ENCODE data around the gene PTPRD. TPM values are rescaled to one million over a fixed set of nuclear protein-coding genes. Genes with fewer than 3 reads are reported as not detected.

PTPRD gene
- total and polyA plus RNA-seq, 9 of the 15 experiments (the other 6 are each of a cell fraction or from before 2014, with no cell fraction given): 0.11 TPM; not detected in 8

GRCh38 chr9:9921805-9922204, 691.0 kb downstream of the PTPRD start:
- no peaks in the 10 kb centered on the region for H3K27me3 ChIP-seq (ENCODE audit: control insufficient read depth in 2 of 2, insufficient read depth in 2 of 2, low read length in 2 of 2)
- H2AFZ ChIP-seq (ENCODE audit: low read depth, low read length): no peak overlapping the region
- H3K79me2 ChIP-seq (ENCODE audit: control insufficient read depth, insufficient read depth, low read length): no peaks in the 10 kb centered on the region
- ATAC-seq (no peak), DNase-seq (ENCODE audit: extremely low read depth in 1 of 4, low spot score in 3 of 4) (no peak), FAIRE-seq (no peak)
- 0% methylated on average over 2 of the region's 2 CpGs for WGBS (ENCODE audit: insufficient coverage, low coverage, missing lambda C conversion rate)
- H3K4me3 ChIP-seq: no peak overlapping the region
- in situ Hi-C loops (cut with MboI): no loop called here
- ChIA-PET POLR2A (no interaction called here), CTCF (ENCODE audit: low intra/inter-chr PET ratio) (no interaction called here)
- no peak overlapping the region for H3K27ac ChIP-seq (ENCODE audit: extremely low read depth, low read depth, low read length)
- H4K20me1 ChIP-seq (replicated peaks; ENCODE audit: control insufficient read depth, insufficient read depth, low read length): no peaks in the 10 kb centered on the region
- BruUV-seq (replicated peaks): no TSS peak
- H3K9me3 ChIP-seq (replicated peaks; ENCODE audit: control insufficient read depth, insufficient read depth, low read depth, low read length): no peaks in the 10 kb centered on the region
- no peaks in the 10 kb centered on the region for H3K9me1 ChIP-seq (ENCODE audit: control insufficient read depth, insufficient read depth, low read length)
- H3K9ac ChIP-seq (ENCODE audit: insufficient read depth in 1 of 2, low read depth in 2 of 2, low read length in 2 of 2): no peak overlapping the region
- no peak overlapping the region for H3K4me2 ChIP-seq (ENCODE audit: insufficient read depth, low read length)
- intact Hi-C loops (cut with micrococcal nuclease): no loop called here
- no peak for TF ChIP-seq FOXM1 (IDR thresholded peaks at IDR 0.05; ENCODE audit: low read depth)
- TF ChIP-seq FOXM1 (CRISPR knock-in tag; IDR thresholded peaks at IDR 0.05; ENCODE audit: low read depth): no peak
- no peak for TF ChIP-seq KDM1A (IDR thresholded peaks at IDR 0.05)
- TF ChIP-seq KAT8 (IDR thresholded peaks at IDR 0.05; ENCODE audit: low read depth): no peak
- no peak for TF ChIP-seq ZNF175 (CRISPR knock-in tag; IDR thresholded peaks at IDR 0.05; ENCODE audit: low read depth)
- TF ChIP-seq CTBP1 (IDR thresholded peaks at IDR 0.05; ENCODE audit: borderline replicate concordance): no peak
- TF ChIP-seq HDAC2 (IDR thresholded peaks at IDR 0.05): no peak
- no peak for TF ChIP-seq PYGO2 (tag; IDR thresholded peaks at IDR 0.05)
- TF ChIP-seq ZNF212 (CRISPR knock-in tag; IDR thresholded peaks at IDR 0.05): no peak
- no peak for TF ChIP-seq ETS2 (tag; IDR thresholded peaks at IDR 0.05; ENCODE audit: borderline replicate concordance, poor library complexity, severe bottlenecking)
- TF ChIP-seq PHB (CRISPR knock-in tag; IDR thresholded peaks at IDR 0.05): no peak
- no peak for TF ChIP-seq HSF4 (CRISPR knock-in tag; IDR thresholded peaks at IDR 0.05; ENCODE audit: borderline replicate concordance)
- H3K36me3 ChIP-seq (ENCODE audit: control insufficient read depth, insufficient read depth, low read length): no peaks in the 10 kb centered on the region
- H3K4me1 ChIP-seq (replicated peaks in 1 of 2; ENCODE audit: control insufficient read depth in 2 of 2, insufficient read depth in 2 of 2, low read length in 2 of 2): no peaks in the 10 kb centered on the region
